ENCODE measurements around the gene ITPRID1.

Gene ITPRID1

DNA sequence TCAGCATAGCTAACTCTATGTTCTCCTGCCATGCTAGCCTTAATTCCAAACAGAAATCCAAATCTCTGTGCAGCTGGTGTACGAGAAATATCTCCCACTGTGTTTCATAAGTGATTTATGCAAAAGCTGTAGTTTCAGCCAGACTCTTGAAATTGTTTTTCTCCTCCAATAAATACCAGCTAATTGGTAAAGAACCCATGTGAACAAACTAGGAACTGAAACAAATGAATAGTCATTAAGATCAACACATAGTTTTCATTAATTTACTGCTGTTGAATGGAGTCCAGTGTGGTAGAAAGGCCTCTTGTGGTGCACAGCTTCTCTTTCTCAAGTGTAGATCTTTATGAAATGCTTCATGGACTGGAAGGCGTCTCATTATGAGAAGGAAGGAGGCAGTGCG lies 191.5 kb downstream of the ITPRID1 start:
- no peak for DNase-seq

DNA sequence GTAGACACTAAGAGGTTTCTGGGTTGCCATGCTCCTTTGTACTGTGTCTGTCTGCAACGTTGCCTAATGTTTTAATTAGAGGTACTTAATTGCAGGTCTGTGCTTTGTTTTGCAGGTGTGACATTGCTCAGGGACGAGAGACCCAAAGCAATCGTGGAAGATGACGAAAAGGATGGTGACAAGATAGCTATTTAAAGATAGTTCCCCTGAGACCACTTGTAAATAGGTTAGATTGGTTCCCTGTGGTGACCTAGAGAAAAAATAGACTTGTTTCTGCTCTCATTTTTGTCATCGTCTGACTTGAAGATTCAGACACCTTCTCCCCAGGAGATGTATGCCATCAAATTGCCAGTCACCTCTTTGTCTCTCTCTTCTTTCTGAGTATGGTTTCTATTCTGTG lies 193.2 kb downstream of the ITPRID1 start:
- DNase-seq: no peak
